GM12872 (cell line): ENCODE results near the gene LYPD6.

Experiments
- CTCF ChIP-seq: IDR thresholded peaks from 3 replicates; pipeline ENCODE4 v1.5.1; 2011; ENCODE audit warnings: low read depth, mild to moderate bottlenecking, low read length, moderate library complexity; ENCODE audit not compliant: insufficient read depth

The LYPD6 gene, protein sequence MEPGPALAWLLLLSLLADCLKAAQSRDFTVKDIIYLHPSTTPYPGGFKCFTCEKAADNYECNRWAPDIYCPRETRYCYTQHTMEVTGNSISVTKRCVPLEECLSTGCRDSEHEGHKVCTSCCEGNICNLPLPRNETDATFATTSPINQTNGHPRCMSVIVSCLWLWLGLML

DNA sequence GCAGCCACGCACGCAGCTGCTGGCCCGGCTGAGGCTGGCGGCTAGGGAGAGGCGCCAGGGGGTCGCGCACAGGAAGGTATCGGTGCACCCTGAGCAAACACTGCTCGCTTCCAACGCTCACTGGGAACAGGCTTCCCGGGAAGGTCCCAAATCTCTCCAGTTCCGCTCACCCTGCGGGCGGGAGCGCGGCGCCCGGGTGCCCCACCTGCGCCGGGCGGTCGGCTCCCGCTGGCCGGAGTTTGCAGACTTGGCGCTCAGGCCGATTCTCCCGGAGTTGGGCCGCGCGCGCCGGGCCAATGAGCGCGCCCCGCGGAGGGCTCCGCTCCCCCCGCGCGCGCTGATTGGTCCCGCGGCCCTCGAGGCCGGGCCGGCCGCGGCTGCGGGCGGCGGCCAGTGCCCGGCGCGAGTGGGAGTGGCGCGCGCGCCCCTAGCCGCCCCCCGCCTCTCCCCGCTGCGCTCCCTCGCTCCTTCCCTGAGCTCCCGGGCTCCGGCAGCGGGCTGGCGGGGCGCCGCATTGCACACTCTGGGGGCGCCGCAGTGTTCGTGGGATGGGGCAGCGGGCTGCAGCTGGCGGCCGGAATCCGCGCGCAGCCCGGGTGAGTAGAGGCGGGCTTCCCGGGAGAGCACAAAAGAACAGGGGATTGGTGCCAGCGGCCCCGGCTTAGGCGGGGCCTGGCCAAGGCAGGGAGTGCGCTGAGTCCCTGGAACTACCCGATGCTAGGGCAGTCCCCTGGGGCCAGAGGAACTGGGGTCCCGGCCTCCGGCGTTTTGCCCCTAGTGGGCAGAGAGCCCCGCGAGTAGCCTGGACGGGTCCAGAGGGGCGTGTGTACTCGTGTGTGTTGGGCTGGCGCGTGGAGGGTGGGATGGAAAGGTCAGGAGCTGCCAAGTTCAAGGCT lies at the start of gene LYPD6:
LYPD6 (plus strand) TSS at position 461 of the 896 bp plus-strand sequence. CDS start 107,122 bp downstream, outside the sequence.
- no peak for TF ChIP-seq CTCF

DNA sequence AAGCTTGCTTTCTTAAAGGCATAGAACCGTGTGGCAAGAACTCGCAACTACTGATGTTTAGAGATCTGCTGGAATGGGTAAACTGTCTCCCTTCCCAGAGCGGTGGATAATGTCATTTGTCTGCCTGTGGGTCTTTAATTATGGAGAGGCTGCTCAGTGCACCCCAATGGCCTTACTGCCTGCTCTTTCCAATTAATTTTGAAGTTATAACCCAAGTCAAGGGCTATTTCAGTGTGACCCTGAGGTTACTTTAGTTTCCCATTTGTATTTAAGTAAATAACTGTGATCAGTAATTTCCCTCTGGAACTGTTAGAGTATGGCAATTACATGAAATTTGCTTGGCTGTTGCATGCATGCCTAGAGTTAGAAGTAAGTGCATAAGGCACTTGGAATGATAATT lies 48.9 kb upstream of the LYPD6 start:
- TF ChIP-seq CTCF = no peak

DNA sequence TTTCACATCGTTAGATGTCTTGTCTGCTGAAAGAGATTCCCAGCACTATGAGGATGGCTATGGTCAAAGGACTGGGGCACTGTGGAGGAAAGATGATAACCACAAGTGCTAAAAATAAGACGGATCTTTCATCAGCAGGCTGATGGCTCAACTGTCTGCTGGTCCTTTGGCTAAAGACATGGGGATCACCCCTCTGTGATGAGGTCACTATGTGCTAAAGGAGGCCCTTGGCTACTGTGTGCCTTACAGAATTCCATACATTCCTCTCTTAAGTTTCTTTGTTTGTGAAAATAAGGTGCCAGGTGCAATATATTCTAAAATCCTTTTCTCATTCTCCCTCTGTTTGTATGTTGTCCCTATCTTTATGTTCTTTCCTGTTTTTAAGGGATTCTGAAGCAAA lies 39.7 kb upstream of the LYPD6 start:
- TF ChIP-seq CTCF = no peak

- TF ChIP-seq CTCF = no peak
Observed at GRCh38 chr2:149291881-149292280, 38.5 kb upstream of the LYPD6 start.

GRCh38 chr2:149296031-149296430 lies 34.4 kb upstream of the LYPD6 start:
- TF ChIP-seq CTCF = no peak

DNA sequence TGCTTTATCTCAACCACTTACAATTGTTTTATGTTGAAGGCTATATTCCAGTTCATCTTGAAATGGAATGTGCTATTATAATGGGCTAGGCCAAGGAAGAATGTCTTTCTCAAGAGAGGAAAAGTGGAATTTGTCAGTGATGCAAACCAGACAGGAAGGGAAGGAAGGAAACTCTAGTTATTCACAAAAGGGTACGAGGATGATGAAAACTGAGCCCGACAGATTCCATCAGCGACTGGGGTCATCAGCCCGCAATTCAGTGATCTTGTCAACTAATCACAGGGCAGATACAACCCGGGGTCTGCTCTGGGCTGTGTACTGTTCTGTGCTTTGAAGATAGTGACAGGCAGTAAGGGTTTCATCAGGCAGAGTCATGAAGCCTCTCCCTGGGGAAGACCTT lies 23.4 kb upstream of the LYPD6 start:
- TF ChIP-seq CTCF = no peak

DNA sequence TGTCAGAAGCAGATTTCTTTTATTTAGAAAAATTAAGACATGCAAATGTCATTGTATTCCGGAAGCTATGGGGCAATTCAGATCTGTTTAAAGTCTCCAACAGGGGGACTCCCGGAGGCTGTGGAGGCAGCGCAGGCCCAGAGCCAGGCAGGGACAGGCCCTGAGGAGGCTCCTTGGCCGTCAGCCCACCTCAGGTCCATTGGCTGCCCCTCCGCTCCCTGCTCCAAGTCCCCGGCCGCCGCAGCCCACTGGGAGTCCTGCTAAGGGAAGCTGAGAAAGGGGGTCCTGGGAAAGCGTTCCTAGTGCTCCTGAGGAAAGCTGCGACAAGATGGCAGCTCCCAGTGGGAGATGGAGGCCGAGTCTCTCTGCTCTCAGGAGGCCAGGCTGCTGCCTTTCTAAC lies 20.0 kb upstream of the LYPD6 start:
- no peak for TF ChIP-seq CTCF
